Cardiac muscle cell (in vitro differentiated cells and primary cell): ENCODE results near the gene USP6. TPM values are rescaled to one million over a fixed set of nuclear protein-coding genes. Genes with fewer than 3 reads are reported as not detected.
A peak's percentile ranks its signal among the peaks of the same experiment; 100 is the strongest.

Source experiments
- DNase-seq, 2 donors: peaks; one replicate each; pipeline versions ENCODE4 v3.0.0 to v3.0.0-alpha.2; 2010 to 2017; ENCODE audit warnings: low read depth in 1 of 2, low spot score in 1 of 2
- H3K27ac ChIP-seq: fragments of 200-600 bp; sonication (generic); 2 replicates; pipeline ENCODE4 v1.5.1; 2016
- H3K27me3 ChIP-seq: fragments of 200-600 bp; sonication (generic); 2 replicates; pipeline ENCODE4 v1.6.0; 2016; ENCODE audit warnings: control low read depth
- H3K36me3 ChIP-seq: fragments of 200-600 bp; sonication (generic); 2 replicates; pipeline ENCODE4 v1.5.1; 2016; ENCODE audit warnings: control low read depth
- H3K4me1 ChIP-seq: fragments of 200-600 bp; sonication (generic); 2 replicates; pipeline ENCODE4 v1.8.1; 2017; ENCODE audit warnings: low read depth, mild to moderate bottlenecking, mixed run types
- H3K4me3 ChIP-seq: fragments of 200-600 bp; sonication (generic); 2 replicates; pipeline ENCODE4 v1.5.1; 2016; ENCODE audit warnings: mild to moderate bottlenecking
- H3K9me3 ChIP-seq: fragments of 200-600 bp; sonication (generic); 2 replicates; pipeline ENCODE4 v1.5.1; 2017; ENCODE audit warnings: low read depth, mild to moderate bottlenecking, control low read depth
- polyA plus RNA-seq: library from polyadenylated mRNA; unstranded; fragments of >200 nt; fragmentation: Nextera tagmentation; extraction: Ambion mirVana; gene quantifications from 2 replicates; pipeline ENCODE4 v1.2.1, GENCODE V29; 2016
- total RNA-seq: library from RNA; depleted of rRNA; stranded (reverse); fragments of >200 nt; gene quantifications from 2 replicates; pipeline ENCODE4 v1.2.3, GENCODE V29; 2016
- TF ChIP-seq, protein P1 (sequence below): IDR thresholded peaks from 2 replicates; pipeline ENCODE4 v1.5.1; 2012; ENCODE audit warnings: low read depth, mild to moderate bottlenecking, low read length

USP6 gene
- total and polyA plus RNA-seq, 2 experiments from 2014 or later = 0.03 to 0.53 TPM

DNA sequence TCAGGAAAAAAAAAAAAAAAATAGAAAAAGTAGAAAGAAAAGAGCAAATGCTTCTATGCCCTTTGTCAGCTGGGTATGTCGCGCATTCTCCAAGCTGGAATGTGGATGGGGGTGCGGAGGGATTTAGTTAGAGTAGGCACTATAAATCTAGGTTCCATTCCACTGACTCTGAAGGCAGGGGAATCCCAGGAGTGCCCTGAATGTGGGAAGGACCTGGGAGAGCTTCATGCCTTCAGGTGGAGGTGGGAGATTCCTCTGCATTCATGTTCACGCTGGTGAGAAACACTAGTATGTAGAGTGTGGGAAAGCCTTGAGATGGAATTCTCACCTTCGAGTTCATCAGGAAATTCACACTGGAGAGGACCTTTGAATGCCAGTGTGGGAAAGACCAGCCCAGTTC, 16.6 kb upstream of the USP6 start:
- no peaks in the 10 kb centered on the region for H3K4me1 ChIP-seq
- no peak overlapping the region for H3K27ac ChIP-seq
- H3K4me3 ChIP-seq = no peak overlapping the region
- H3K36me3 ChIP-seq = no peaks in the 10 kb centered on the region
- no peaks in the 10 kb centered on the region for H3K9me3 ChIP-seq
- no peaks in the 10 kb centered on the region for H3K27me3 ChIP-seq
- TF ChIP-seq, protein P1, sequence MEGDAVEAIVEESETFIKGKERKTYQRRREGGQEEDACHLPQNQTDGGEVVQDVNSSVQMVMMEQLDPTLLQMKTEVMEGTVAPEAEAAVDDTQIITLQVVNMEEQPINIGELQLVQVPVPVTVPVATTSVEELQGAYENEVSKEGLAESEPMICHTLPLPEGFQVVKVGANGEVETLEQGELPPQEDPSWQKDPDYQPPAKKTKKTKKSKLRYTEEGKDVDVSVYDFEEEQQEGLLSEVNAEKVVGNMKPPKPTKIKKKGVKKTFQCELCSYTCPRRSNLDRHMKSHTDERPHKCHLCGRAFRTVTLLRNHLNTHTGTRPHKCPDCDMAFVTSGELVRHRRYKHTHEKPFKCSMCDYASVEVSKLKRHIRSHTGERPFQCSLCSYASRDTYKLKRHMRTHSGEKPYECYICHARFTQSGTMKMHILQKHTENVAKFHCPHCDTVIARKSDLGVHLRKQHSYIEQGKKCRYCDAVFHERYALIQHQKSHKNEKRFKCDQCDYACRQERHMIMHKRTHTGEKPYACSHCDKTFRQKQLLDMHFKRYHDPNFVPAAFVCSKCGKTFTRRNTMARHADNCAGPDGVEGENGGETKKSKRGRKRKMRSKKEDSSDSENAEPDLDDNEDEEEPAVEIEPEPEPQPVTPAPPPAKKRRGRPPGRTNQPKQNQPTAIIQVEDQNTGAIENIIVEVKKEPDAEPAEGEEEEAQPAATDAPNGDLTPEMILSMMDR = no peak
- no peak for DNase-seq

- H3K4me3 ChIP-seq = no peak overlapping the region
- H3K27ac ChIP-seq = no peak overlapping the region
- no peak for DNase-seq
- peaks cover 4% of the 10 kb centered on the region for H3K36me3 ChIP-seq
- H3K27me3 ChIP-seq = no peaks in the 10 kb centered on the region
- no peaks in the 10 kb centered on the region for H3K4me1 ChIP-seq
- H3K9me3 ChIP-seq = no peaks in the 10 kb centered on the region
- TF ChIP-seq, protein P1 = no peak
Measured at GRCh38 chr17:5100832-5101231, 15.0 kb upstream of the USP6 start.

- Histone ChIP-seq H3K27ac (no peak overlapping the region), H3K36me3 (peaks cover 6% of the 10 kb centered on the region), H3K9me3 (no peaks in the 10 kb centered on the region), H3K4me1 (peaks cover 13% of the 10 kb centered on the region), H3K27me3 (no peaks in the 10 kb centered on the region), H3K4me3 (peak overlapping the region; percentile 58)
- no peak for DNase-seq
- TF ChIP-seq, protein P1 = no peak
Measured at GRCh38 chr17:5110816-5111215, 5.0 kb upstream of the USP6 start.

DNA sequence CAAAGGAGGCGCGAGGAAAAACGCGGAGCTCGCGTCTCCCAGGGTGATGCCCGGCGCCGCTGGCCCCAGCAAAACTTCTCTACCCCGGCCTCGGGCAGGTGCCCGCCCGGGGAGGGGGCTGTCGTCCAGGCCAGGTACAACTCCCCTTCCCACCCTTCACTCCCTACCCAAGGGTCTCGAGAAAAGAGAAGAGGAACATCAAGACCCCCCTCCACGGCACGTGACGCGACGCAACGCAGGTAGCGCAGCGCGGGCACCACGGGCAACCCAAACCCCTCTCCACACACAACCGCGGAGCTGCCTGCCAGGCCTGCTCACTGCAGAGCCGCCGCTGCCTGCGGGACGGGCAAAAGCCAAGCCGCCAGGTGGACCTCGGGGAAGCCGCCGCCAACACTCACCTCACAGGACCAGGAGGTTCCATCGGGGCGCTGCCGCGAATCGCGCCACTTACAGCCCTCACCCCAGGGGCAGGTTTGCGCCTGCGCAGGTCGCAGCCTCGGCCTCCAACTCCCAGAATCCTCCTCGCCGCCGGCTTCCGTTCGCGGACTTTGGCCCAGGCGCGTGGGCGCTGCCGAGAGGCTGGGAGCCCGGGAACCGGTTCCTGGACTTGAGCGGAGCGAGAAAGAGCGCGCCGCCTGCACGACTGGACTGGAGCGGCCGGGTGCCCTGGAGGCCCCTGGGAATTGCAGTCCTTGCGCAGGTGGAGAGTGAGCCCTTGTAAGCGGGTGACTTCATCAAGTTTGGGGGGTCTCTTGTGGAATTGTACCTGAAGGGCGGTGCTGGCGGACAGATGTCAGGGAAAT, 4.2 kb upstream of the USP6 start, which contains the start of gene ZNF232:
ZNF232 (minus strand) TSS at position 477 of the 803 bp plus-strand sequence; CDS start at position 421, 56 bp downstream.
- H3K27me3 ChIP-seq = no peaks in the 10 kb centered on the region
- H3K4me1 ChIP-seq = peaks cover 13% of the 10 kb centered on the region
- H3K9me3 ChIP-seq = no peaks in the 10 kb centered on the region
- no peaks in the 10 kb centered on the region for H3K36me3 ChIP-seq
- TF ChIP-seq, protein P1 = no peak
- DNase-seq = peak; percentile 96 to 98
- H3K4me3 ChIP-seq = peak within 1 kb of the TSS; percentile 58
- H3K27ac ChIP-seq = peak within 1 kb of the TSS; percentile 72

DNA sequence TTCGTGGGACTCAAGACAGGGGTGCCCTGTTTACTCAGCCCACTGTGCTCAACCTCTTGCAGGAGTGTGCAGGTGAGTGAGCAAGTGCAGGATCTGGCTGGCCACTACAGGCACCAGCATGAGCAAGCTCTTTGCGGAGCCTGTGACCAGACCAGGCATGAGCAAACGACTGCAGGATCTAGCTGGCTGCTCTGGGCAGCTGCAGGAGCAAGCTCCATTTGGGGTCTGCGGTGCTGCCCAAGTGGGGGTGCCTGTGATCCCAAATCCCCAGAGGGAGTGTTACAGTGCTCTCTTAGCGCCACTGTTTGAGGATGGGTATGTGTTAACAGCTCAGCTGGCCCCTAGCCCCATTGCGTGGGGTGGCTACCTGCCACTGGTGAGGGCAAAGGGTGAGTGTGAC, 2.4 kb downstream of the USP6 start:
- Histone ChIP-seq H3K36me3 (no peaks in the 10 kb centered on the region), H3K4me1 (no peaks in the 10 kb centered on the region), H3K27me3 (peaks cover 13% of the 10 kb centered on the region), H3K9me3 (no peaks in the 10 kb centered on the region), H3K4me3 (no peak overlapping the region), H3K27ac (no peak overlapping the region)
- DNase-seq = no peak
- TF ChIP-seq, protein P1 = no peak
